GM21528 (cell line): ENCODE data around the gene VWA5A.
"Not testable (repeated sequence)": the region's sequence is repeated elsewhere in the genome, so short reads cannot be mapped to it uniquely, and the experiment has no call there.

Experiments used
- ATAC-seq: cut with Tn5 transposase; IDR thresholded peaks from one replicate; pipeline ENCODE4 v1.9.1; 2021; ENCODE audit warnings: mild to moderate bottlenecking, moderate library complexity; ENCODE audit not compliant: unreplicated experiment, low FRiP score

Gene VWA5A

DNA sequence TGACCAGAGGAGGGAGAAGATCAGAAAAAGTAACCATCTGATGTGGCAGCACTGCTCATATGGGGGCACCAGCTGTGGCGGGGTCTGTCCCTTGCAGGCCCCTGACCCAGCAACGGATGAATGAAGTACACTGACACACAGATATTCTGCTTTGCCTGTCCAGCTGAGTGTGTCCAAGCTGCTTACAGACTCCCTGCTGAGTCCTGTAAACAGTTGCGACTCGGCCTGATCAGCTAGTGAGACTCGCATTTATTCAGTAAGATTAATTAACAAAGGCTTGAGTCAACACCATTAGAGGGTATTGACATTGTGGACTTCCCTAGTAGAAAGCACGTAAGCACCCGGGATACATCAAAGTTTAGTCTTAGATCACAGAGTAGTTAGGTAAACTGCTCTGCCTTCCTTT lies 52.6 kb downstream of the VWA5A start:
- ATAC-seq = no peak

DNA sequence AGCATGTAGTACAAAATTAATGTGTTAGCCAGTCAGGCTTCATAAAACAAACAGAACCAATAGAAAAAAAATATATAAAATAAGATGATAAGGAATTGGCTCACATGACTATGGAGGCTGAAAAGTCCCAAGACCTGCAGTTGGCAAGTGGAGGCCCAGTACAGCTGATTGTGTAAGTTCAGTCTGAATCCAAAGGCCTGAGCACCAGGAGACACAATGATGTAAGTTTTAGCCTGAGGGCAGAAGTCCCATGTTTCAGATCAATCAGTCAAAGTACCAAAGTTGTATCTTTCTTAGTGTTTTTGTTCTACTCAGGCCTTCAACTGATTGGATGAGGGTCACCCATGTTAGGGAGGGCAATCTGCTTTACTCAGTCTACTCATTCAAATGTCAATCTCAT lies 53.5 kb downstream of the VWA5A start:
- ATAC-seq = no peak

DNA sequence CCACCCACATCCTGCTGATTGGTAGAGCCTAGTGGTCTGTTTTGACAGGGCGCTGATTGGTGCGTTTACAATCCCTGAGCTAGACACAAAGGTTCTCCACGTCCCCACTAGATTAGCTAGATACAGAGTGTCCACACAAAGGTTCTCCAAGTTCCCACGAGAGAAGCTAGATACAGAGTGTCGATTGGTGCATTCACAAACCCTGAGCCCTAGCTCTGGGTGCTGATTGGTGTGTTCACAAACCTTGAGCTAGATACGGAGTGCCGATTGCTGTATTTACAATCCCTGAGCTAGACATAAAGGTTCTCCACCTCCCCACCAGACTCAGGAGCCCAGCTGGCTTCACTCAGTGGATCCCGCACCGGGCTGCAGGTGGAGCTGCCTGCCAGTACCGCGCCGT lies 55.1 kb downstream of the VWA5A start:
- ATAC-seq = not testable (repeated sequence)

DNA sequence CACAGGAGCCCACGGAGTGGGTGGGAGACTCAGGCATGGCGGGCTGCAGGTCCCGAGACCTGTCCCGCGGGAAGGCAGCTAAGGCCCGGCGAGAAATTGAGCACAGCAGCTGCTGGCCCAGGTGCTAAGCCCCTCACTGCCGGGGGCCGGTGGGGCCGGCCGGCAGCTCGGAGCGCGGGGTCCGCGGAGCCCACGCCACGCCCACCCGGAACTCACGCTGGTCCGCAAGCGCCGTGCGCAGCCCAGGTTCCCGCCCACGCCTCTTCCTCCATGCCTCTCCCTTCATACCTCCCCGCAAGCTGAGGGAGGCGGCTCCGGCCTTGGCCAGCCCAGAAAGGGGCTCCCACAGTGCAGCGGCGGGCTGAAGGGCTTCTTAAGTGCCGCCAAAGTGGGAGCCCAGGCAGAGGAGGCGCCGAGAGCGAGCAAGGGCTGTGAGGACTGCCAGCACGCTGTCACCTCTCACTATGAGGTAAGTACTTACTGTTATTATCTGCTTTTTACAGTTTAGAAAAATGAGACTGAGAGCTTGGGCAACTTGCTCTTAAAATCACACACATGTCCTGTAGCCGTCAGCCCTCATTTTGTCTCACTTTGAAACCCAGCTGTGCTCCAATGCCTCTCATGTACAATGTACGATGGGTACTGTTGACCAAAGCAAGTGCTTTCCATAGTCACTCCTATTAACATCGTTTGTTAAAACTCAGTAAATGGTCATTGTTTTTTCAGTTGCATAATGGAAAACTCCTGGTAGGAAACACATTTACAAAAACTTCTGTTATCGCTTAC lies 55.7 kb downstream of the VWA5A start:
- ATAC-seq = no peak

DNA sequence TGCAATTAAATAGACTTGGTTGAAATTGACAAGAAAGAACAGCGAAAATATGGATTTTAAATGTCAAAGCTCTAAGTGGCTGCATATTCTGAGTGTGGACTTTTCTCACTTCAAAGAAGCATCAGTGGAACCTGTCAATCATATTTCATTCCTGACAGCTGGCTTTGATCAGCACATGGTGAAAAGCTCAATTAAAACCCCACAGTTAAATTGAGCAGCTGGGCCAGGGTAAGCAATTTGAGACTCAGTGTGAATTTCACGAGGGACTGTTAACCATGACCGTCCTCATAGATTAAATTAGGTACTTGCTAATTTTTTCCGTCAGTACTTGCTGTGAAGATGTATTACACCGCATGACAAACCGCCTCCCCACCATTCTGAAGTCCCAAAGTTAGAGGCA lies 56.9 kb downstream of the VWA5A start:
- no peak for ATAC-seq

DNA sequence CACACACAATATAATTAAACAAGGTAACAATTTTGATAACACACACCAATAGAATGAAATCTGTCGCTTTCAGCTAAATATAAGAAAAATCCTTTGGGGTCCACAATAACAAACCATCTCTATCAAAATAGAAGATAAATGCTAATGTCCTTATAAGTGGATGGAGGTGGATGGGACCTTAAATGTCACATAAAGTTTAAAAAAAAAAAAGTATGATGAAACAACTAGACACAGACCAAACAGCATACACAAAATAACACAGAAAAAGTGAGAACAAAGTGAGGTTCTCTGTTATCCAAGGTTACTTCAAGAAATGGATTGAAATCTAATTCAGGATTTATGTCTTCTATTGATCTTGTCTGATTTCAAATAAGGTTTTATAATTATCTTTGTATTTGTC lies 57.3 kb downstream of the VWA5A start:
- ATAC-seq = no peak

DNA sequence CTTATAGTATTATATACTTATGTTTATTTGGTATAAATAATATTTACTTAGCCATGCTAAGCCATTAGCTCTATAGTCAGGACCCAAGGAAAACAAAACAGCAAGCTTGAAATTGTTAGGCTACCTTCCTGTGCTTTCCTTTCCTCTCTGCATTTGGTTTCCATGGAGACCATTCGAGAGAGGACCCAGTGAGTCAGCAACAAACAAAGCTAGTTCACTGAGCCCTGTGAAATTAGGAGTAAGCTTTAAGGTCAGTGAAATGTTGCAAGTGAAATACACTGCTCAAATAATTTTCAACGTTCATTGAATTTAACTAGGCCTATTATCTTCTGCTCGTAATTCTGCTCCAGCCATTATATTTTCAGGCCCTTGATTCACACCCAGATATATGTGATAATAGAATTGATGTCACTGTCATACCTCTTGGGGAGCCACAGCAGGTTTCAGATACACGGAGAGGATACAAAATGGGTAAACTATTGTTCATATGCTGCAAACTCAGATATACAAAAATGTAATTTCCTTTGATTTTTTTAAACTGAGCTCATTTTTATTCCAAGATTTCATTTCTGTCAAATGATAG lies 58.8 kb downstream of the VWA5A start:
- ATAC-seq = no peak

DNA sequence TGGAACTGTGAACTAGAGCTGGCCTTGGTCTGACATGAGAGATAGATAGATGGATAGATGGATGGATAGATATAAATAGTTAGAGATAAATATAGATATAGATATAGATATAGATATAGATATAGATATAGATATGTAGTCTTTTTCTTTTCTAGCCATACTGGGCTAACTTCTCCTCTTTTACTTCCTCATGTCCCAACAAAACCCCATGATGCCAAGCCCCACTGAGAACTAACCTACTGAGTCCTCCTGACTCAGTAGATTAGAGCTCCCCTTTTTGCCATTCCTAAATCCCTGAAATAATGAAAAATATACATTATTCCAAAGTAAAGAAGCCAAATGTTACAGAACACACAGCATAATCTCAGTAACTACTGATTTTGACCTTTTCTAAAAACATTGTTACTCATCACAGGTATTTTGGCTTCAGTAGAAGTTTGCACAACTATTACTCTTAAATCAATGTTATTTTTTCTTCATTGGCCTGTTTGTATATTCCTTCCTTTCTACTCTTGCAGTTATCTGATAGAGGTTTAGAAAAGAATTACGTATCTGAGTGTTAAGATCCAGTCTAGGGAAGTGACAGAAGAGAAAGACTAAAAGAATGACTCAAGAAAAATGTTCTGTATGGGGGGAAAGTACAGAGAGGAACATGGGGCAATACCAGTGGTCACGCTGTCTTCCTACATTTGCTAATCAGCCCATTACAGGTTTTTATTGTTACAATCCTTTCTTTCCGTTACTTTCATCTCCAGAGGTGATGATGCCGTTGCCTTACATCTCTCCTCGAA lies 61.9 kb downstream of the VWA5A start:
- ATAC-seq = no peak

DNA sequence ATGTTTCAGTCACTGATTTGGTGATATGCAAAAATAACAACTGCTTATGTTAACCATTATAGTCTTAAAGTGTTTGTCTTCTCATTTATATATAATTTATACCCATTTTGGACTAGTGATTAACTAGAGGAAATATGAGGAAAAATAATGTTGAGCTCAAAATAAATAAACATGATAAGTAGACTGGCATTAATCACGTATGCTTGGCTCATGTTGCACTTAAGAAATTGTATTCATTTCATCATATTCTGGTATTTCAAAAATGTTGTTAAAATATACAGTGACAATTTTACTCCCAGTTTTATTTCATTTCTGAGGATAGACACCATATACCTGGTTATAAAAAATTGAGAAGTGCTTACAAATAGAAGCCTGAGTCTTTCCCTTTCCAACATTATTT lies 64.1 kb downstream of the VWA5A start:
- ATAC-seq = no peak

DNA sequence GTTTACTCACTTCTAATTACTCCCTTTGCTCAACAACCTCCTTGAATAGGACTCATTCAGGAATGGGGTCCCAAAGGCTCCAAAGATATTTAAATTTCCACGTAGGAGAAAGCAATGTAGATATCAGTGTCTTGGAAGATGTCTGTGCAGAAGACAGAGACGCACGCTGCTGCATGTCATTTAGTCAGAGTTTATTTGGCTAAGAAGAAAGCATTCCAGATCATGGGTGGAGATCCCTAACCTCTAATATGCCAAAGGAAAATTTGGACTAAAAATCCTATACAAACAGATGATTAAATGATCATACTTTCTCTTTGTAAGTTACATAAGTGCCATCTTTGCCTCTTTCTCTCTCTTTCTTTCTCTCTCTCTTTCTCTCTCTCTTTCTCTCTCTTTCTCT lies 67.8 kb downstream of the VWA5A start, which contains the start of gene OR10D3:
Gene OR10D3 (plus strand): TSS at position 278 of the 400 bp plus-strand sequence. CDS start 1,925 bp downstream, outside the sequence.
- ATAC-seq = no peak

DNA sequence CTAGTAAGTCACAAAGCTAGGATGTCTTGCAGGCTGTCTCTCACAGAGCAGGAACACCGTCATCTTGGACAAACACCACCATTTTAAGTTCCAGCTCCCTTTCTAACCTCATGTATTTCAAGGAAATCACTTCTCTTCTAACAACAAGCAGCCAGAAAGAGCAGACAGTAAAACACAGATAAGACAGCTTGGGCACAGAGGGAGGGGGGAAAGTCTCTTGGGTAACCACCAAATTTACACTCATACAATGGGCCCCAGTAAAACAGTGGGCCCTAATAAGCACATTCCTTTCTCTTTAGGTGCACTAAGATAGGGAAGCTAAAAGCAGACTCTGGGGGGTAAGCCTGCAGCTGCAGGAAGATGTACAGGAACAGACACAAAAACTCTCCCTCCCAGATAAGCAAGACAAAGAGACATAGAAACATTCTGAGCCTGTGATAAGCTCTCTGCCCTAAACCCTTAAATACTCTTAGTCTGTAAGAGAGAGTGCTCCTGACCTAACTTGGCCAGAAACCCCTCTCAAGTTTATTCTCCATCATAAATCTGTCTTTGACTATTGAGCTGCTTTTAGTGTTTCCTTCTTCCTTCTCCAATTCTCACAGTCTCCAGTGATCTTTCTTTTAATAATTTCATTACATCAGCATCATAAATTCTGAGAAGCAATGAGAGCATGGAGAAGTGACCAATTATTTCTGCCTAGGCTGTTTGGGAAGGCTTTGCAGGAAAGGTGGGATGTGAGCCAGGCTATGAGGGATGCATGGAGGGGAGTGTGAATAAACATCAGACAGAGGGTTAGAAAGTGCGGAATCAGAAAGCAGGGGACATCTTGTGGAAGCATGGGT lies 75.3 kb downstream of the VWA5A start:
- ATAC-seq = no peak

DNA sequence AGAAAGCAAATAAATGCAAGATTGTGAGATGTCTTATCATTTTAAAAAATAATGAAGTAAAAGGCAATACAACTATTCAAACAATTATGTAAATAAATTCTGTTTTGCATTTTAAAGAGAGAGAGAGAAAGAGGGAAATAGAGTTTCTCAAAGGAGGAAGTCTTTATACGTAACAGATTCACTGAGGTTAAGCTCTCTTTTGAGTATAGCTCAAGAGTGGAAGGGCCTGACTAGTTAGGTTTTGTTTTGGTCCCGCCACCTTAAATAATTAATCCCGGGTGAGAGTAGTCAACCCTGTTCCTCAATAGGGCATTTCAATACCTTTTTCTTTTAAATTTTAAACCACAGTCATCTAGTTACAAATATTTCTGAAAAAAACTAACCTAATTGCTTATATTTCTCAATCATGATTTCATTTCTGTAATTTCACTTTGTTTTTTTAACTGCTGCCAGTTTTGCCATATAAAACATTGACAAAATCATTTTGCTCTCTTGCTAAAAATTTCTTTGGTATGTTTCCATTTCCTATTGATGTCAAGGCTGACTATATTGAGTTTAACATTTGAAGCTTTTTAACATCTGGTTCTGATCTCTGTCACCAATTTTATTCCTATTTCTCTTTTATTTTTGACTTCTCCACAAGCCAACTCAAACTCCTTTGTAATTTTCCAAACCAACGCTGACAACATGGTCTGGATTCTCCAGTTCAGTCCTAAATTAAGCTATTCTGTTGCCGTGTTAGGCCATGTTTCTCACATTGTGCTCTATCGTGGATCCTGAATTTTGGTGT lies 78.2 kb downstream of the VWA5A start:
- peak; percentile 73 for ATAC-seq

DNA sequence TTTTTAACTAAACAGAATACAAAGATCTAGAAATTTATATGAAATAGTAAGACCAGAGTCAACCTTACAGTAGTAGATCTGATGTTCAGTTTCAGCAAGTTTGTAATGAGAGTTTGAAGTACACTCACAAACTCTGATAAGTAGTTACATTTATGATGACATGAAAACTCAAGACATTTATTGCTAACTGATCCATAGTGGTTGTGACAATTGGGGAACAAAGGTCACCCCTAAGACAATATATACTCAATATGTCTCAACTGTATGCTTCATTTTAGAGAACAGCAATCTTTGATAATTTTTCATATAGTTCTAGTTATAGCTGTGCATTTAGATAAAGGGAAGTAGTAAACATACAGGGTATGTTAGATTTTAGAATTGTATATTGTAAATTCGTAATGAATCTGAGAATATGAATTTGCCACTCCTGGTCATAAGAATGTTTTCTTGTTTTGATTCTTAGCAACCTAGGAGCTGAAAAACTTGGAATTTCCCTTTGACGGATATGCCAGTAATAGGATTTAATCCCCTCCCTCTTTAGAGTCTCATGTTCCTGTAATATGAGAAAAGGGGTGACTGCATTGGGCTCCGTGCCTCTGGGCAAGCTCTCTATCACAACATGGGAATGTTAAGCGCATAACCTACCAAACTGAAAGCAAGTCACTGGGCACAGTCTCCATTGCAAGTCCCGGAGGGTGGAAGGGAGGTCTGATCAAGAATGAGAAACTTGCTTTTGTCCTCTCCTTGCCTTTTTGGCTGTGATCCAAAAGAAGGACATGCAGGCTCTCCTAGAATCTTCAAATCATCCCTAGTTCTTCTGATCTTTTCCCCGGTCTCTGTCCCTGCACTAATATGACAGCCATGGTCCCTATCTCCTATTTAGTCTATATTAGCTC lies 79.3 kb downstream of the VWA5A start:
- no peak for ATAC-seq

DNA sequence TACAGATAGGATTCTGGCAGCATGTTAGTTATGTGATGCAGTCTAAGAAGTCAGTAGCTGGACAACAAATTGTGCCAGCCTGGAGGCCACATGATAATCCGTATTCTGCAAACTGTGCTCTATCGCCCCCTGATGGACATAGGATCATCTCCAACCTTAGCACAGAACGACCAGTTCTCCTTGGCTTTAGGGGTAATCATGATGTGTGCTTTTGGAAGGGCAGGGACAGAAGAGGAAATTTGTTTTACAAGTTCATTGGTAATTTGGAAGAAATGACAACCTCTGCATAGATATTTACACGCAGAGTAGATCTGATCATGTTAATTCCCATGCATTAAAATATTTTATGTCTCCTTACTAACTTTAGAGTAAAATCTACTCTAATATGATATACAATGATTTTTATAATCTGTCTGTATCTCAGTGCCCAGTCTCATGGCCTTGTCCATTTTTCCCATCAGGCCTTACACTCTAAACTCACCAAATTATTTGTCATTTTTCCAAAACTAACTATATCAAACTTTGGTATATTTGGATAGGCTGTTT lies 80.0 kb downstream of the VWA5A start:
- ATAC-seq = peak; percentile 79
